Trophoblast cell (in vitro differentiated cells and primary cell): Measurements from ENCODE around the gene ZC3H7A.

Experiments used
- DNase-seq, 2 donors: peaks; one replicate each; pipeline ENCODE4 v3.0.0-alpha.2; 2016
- H2AFZ ChIP-seq: 2 replicates; pipeline ENCODE4 v1.6.1; 2013; ENCODE audit warnings: low read length, moderate library complexity, mild to moderate bottlenecking; ENCODE audit not compliant: insufficient read depth, poor library complexity
- H2AK5ac ChIP-seq: 2 replicates; pipeline ENCODE4 v1.6.1; 2013; ENCODE audit warnings: mild to moderate bottlenecking, low read length
- H2BK120ac ChIP-seq: 2 replicates; pipeline ENCODE4 v1.6.1; 2013; ENCODE audit warnings: low read length, mild to moderate bottlenecking, moderate library complexity; ENCODE audit not compliant: insufficient read depth, poor library complexity
- H2BK12ac ChIP-seq: 2 replicates; pipeline ENCODE4 v1.6.1; 2013; ENCODE audit warnings: mild to moderate bottlenecking, low read length, moderate library complexity
- H2BK5ac ChIP-seq: 2 replicates; pipeline ENCODE4 v1.6.1; 2013; ENCODE audit warnings: low read length, low read depth, moderate library complexity, mild to moderate bottlenecking; ENCODE audit not compliant: poor library complexity
- H3K14ac ChIP-seq: 2 replicates; pipeline ENCODE4 v1.6.1; 2013; ENCODE audit warnings: mild to moderate bottlenecking, low read length
- H3K18ac ChIP-seq: 2 replicates; pipeline ENCODE4 v1.6.1; 2013; ENCODE audit warnings: mild to moderate bottlenecking, low read length
- H3K23ac ChIP-seq: 2 replicates; pipeline ENCODE4 v1.6.1; 2013; ENCODE audit warnings: low read length
- H3K27ac ChIP-seq: 2 replicates; pipeline ENCODE4 v1.5.1; 2013; ENCODE audit warnings: low read depth, mild to moderate bottlenecking, inconsistent platforms, low read length, moderate library complexity
- H3K27me3 ChIP-seq: 2 replicates; pipeline ENCODE4 v1.6.1; 2013; ENCODE audit warnings: inconsistent platforms, mild to moderate bottlenecking, low read length, moderate library complexity; ENCODE audit not compliant: insufficient read depth
- H3K36me3 ChIP-seq, 2 experiments: 1 replicate in 1 of 2; 2 replicates in 1 of 2; pipeline ENCODE4 v1.6.1; 2013; ENCODE audit warnings: low read length in 2 of 2, mild to moderate bottlenecking in 2 of 2, moderate library complexity in 1 of 2; ENCODE audit not compliant: insufficient read depth in 2 of 2, control insufficient read depth in 1 of 2
- H3K4ac ChIP-seq: 2 replicates; pipeline ENCODE4 v1.6.1; 2013; ENCODE audit warnings: low read depth, mild to moderate bottlenecking, low read length, moderate library complexity
- H3K4me1 ChIP-seq, 2 experiments: 1 replicate in 1 of 2; 2 replicates in 1 of 2; pipeline ENCODE4 v1.6.1; 2013; ENCODE audit warnings: low read length in 2 of 2, mild to moderate bottlenecking in 2 of 2, moderate library complexity in 1 of 2; ENCODE audit not compliant: insufficient read depth in 2 of 2, control insufficient read depth in 1 of 2
- H3K4me2 ChIP-seq: 2 replicates; pipeline ENCODE4 v1.6.1; 2013; ENCODE audit warnings: inconsistent platforms, mild to moderate bottlenecking, low read length, moderate library complexity
- H3K4me3 ChIP-seq: 2 replicates; pipeline ENCODE4 v1.5.1; 2013; ENCODE audit warnings: mild to moderate bottlenecking, low read depth, low read length, inconsistent platforms
- H3K79me1 ChIP-seq: one replicate; pipeline ENCODE4 v1.6.1; 2013; ENCODE audit warnings: low read length
- H3K79me2 ChIP-seq: 2 replicates; pipeline ENCODE4 v1.6.1; 2013; ENCODE audit warnings: low read length, mild to moderate bottlenecking; ENCODE audit not compliant: control insufficient read depth, insufficient read depth, poor library complexity
- H3K9ac ChIP-seq: 2 replicates; pipeline ENCODE4 v1.6.1; 2013; ENCODE audit warnings: mild to moderate bottlenecking, low read length
- H3K9me3 ChIP-seq: 2 replicates; pipeline ENCODE4 v1.6.1; 2013; ENCODE audit warnings: low read depth, mild to moderate bottlenecking, control low read depth, inconsistent platforms, low read length; ENCODE audit not compliant: insufficient read depth
- H4K12ac ChIP-seq: 2 replicates; pipeline ENCODE4 v1.6.1; 2013; ENCODE audit warnings: low read depth, mild to moderate bottlenecking, low read length, moderate library complexity
- H4K8ac ChIP-seq: 2 replicates; pipeline ENCODE4 v1.6.1; 2013; ENCODE audit warnings: low read depth, mild to moderate bottlenecking, low read length, moderate library complexity
- H4K91ac ChIP-seq: one replicate; pipeline ENCODE4 v1.6.1; 2013; ENCODE audit warnings: low read depth, mild to moderate bottlenecking, low read length, moderate library complexity
- WGBS: extraction: QIAGEN DNeasy Blood & Tissue Kit; methylation state at CpG from one replicate; pipeline ENCODE4 v1.1.7; 2013; ENCODE audit warnings: missing lambda C conversion rate; ENCODE audit not compliant: insufficient read length, insufficient coverage; ENCODE audit errors: extremely low coverage; 5-methylcytosine and 5-hydroxymethylcytosine counted together

The ZC3H7A gene

GRCh38 chr16:11738742-11739544, 58.1 kb downstream of the ZC3H7A start:
- no peak overlapping the region for H4K12ac ChIP-seq
- H2BK120ac ChIP-seq = no peak overlapping the region
- H3K27ac ChIP-seq = no peak overlapping the region
- DNase-seq = no peak
- H3K79me2 ChIP-seq = peaks cover 9% of the 10 kb centered on the region
- no peak overlapping the region for H3K18ac ChIP-seq
- no peak overlapping the region for H3K9ac ChIP-seq
- no peak overlapping the region for H3K4me3 ChIP-seq
- H2AFZ ChIP-seq = no peak overlapping the region
- H3K4me1 ChIP-seq = peaks cover 4 to 7% of the 10 kb centered on the region in 2 experiments
- H3K14ac ChIP-seq = no peak overlapping the region
- no peak overlapping the region for H2AK5ac ChIP-seq
- H3K36me3 ChIP-seq = peaks cover 10 to 18% of the 10 kb centered on the region in 2 experiments
- H3K79me1 ChIP-seq = peaks cover 7% of the 10 kb centered on the region
- H3K4ac ChIP-seq = peak overlapping the region; percentile 12
- H2BK12ac ChIP-seq = no peak overlapping the region
- H2BK5ac ChIP-seq = no peak overlapping the region
- H3K4me2 ChIP-seq = no peak overlapping the region
- H4K91ac ChIP-seq = no peak overlapping the region
- H3K23ac ChIP-seq = no peak overlapping the region
- WGBS = no CpG with 5 or more reads among the region's 15 CpGs
- H4K8ac ChIP-seq = no peak overlapping the region
- no peaks in the 10 kb centered on the region for H3K9me3 ChIP-seq
- H3K27me3 ChIP-seq = no peaks in the 10 kb centered on the region

GRCh38 chr16:11737713-11738112, 59.3 kb downstream of the ZC3H7A start:
- H3K27me3 ChIP-seq = no peaks in the 10 kb centered on the region
- no CpG with 5 or more reads among the region's 8 CpGs for whole genome bisulfite sequencing

GRCh38 chr16:11736903-11737302, 60.2 kb downstream of the ZC3H7A start:
- Histone ChIP-seq H2BK5ac (no peak overlapping the region), H2AFZ (no peak overlapping the region), H3K27me3 (no peaks in the 10 kb centered on the region), H2BK12ac (no peak overlapping the region), H4K8ac (no peak overlapping the region), H3K4ac (no peak overlapping the region), H3K4me3 (no peak overlapping the region), H3K9ac (no peak overlapping the region), H2BK120ac (no peak overlapping the region), H3K79me1 (peaks cover under 1% of the 10 kb centered on the region), H3K18ac (no peak overlapping the region), H3K36me3 (peaks cover 13 to 24% of the 10 kb centered on the region in 2 experiments), H3K79me2 (peaks cover 4% of the 10 kb centered on the region), H3K23ac (no peak overlapping the region), H3K4me2 (no peak overlapping the region), H4K12ac (no peak overlapping the region), H3K14ac (no peak overlapping the region), H3K9me3 (no peaks in the 10 kb centered on the region), H4K91ac (no peak overlapping the region), H3K4me1 (peaks cover 0 to 4% of the 10 kb centered on the region in 2 experiments), H3K27ac (no peak overlapping the region), H2AK5ac (no peak overlapping the region)
- no peak for DNase-seq
- WGBS = no CpG with 5 or more reads among the region's 6 CpGs

More at GRCh38 chr16:11737713-11738112, 59.3 kb downstream of the ZC3H7A start:
- Histone ChIP-seq H3K23ac (no peak overlapping the region), H4K91ac (no peak overlapping the region), H3K4ac (no peak overlapping the region), H2BK12ac (no peak overlapping the region), H3K9ac (no peak overlapping the region), H3K9me3 (no peaks in the 10 kb centered on the region), H4K8ac (no peak overlapping the region), H3K4me3 (no peak overlapping the region), H3K79me2 (peaks cover 9% of the 10 kb centered on the region), H4K12ac (no peak overlapping the region), H3K27ac (no peak overlapping the region), H2AK5ac (no peak overlapping the region), H3K18ac (no peak overlapping the region), H3K36me3 (peaks cover 13 to 20% of the 10 kb centered on the region in 2 experiments), H3K79me1 (peaks cover 7% of the 10 kb centered on the region), H2BK120ac (no peak overlapping the region), H3K14ac (no peak overlapping the region), H2BK5ac (no peak overlapping the region), H3K4me1 (peaks cover 0 to 4% of the 10 kb centered on the region in 2 experiments), H2AFZ (no peak overlapping the region), H3K4me2 (no peak overlapping the region)
- DNase-seq = no peak

GRCh38 chr16:11735787-11736186, 61.3 kb downstream of the ZC3H7A start:
- Histone ChIP-seq H3K9ac (no peak overlapping the region), H2BK12ac (no peak overlapping the region), H3K18ac (peak overlapping the region; percentile 40), H3K27me3 (no peaks in the 10 kb centered on the region), H3K14ac (no peak overlapping the region), H3K4me2 (no peak overlapping the region), H4K91ac (no peak overlapping the region), H2AK5ac (no peak overlapping the region), H3K36me3 (peaks cover 13 to 25% of the 10 kb centered on the region in 2 experiments), H3K27ac (no peak overlapping the region), H3K79me1 (no peaks in the 10 kb centered on the region), H2BK5ac (no peak overlapping the region), H3K4ac (no peak overlapping the region), H3K23ac (no peak overlapping the region), H3K4me3 (no peak overlapping the region), H2AFZ (no peak overlapping the region), H3K9me3 (no peaks in the 10 kb centered on the region), H4K8ac (no peak overlapping the region), H4K12ac (no peak overlapping the region), H3K79me2 (no peaks in the 10 kb centered on the region), H2BK120ac (no peak overlapping the region), H3K4me1 (no peaks in the 10 kb centered on the region)
- no CpG with 5 or more reads among the region's 8 CpGs for WGBS
- DNase-seq = no peak
